GM23338 (cell line): ENCODE measurements around the gene TSC2.
"Not testable (repeated sequence)": the region's sequence is repeated elsewhere in the genome, so short reads cannot be mapped to it uniquely, and the experiment has no call there.

Experiments used
- CREB1 ChIP-seq: fragments of 250-450 bp; sonication (Bioruptor Pico); IDR thresholded peaks from 2 replicates; pipeline ENCODE4 v1.5.0; 2020; ENCODE audit warnings: low read depth, mild to moderate bottlenecking, moderate library complexity
- ETS1 ChIP-seq: IDR thresholded peaks from 2 replicates; pipeline ENCODE4 v1.6.1; 2016; ENCODE audit warnings: antibody characterized with exemption
- EZH2 ChIP-seq: fragments of 200-600 bp; sonication (generic); IDR thresholded peaks from one replicate; pipeline ENCODE4 v1.8.0; 2017; ENCODE audit warnings: antibody characterized with exemption, mild to moderate bottlenecking, low read depth; ENCODE audit not compliant: unreplicated experiment
- EZH2phosphoT487 ChIP-seq: fragments of 200-600 bp; sonication (generic); IDR thresholded peaks from one replicate; pipeline ENCODE4 v1.8.1; 2018; ENCODE audit warnings: antibody characterized with exemption; ENCODE audit not compliant: unreplicated experiment
- JUNB ChIP-seq: IDR thresholded peaks from one replicate; pipeline ENCODE4 v1.6.1; 2016; ENCODE audit warnings: antibody characterized with exemption; ENCODE audit not compliant: unreplicated experiment
- NANOG ChIP-seq: IDR thresholded peaks from 2 replicates; pipeline ENCODE4 v1.6.1; 2016; ENCODE audit warnings: antibody characterized with exemption, borderline replicate concordance
- POLR2AphosphoS5 ChIP-seq: IDR thresholded peaks from 2 replicates; pipeline ENCODE4 v1.6.1; 2016; ENCODE audit warnings: antibody characterized with exemption, low read depth
- REST ChIP-seq: IDR thresholded peaks from one replicate; pipeline ENCODE4 v1.6.1; 2018; ENCODE audit warnings: antibody characterized with exemption; ENCODE audit not compliant: unreplicated experiment
- STAT1 ChIP-seq: IDR thresholded peaks from one replicate; pipeline ENCODE4 v1.6.1; 2016; ENCODE audit warnings: antibody characterized with exemption; ENCODE audit not compliant: unreplicated experiment
- ZNF114 ChIP-seq: fragments of 250-450 bp; sonication (Bioruptor Pico); IDR thresholded peaks from 2 replicates; pipeline ENCODE4 v1.5.0; 2020; ENCODE audit warnings: mild to moderate bottlenecking, moderate library complexity
- ZNF331 ChIP-seq: fragments of 250-450 bp; sonication (Bioruptor Pico); IDR thresholded peaks from 2 replicates; pipeline ENCODE4 v1.5.0; 2020; ENCODE audit warnings: low read depth, mild to moderate bottlenecking, moderate library complexity
- TF ChIP-seq, protein P1 (sequence below), 2 experiments: fragments of 200-600 bp in 1 of 2; sonication (generic) in 1 of 2; conservative IDR thresholded peaks; 2 replicates each; pipeline versions ENCODE4 v1.5.1 to v1.6.1; 2016 to 2017; ENCODE audit warnings: antibody characterized with exemption in 2 of 2, low read depth in 2 of 2, mild to moderate bottlenecking in 2 of 2, moderate library complexity in 1 of 2
- TF ChIP-seq, protein P2 (sequence below): fragments of 250-450 bp; sonication (Bioruptor Pico); IDR thresholded peaks from 2 replicates; pipeline ENCODE4 v1.5.0; 2020; ENCODE audit warnings: mild to moderate bottlenecking, moderate library complexity

DNA sequence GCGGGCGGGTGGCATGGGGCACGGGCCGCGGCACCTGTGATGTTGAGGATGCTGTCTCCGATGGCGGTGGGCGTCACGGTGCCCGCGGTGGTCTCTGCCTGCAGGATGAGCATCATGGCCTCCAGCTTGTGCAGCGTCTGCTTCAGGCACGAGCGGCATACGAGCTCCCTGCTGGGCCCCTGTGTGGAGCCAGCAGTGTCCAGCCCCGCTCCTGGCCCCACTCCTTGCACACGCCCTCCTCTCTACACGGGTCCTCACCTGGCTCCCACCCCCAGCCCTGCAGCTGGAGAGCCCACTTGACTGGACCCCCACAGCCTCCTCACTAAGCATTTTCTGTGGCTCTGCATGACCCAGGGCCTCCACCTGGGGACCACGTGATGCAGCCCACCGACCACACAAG, 56.7 kb downstream of the TSC2 start:
- TF ChIP-seq POLR2AphosphoS5; EZH2; ETS1; JUNB; CREB1 (CRISPR knock-in tag); REST; EZH2phosphoT487; STAT1; ZNF331 (CRISPR knock-in tag); NANOG; ZNF114 (CRISPR knock-in tag): not testable (repeated sequence)
- TF ChIP-seq, protein P1, sequence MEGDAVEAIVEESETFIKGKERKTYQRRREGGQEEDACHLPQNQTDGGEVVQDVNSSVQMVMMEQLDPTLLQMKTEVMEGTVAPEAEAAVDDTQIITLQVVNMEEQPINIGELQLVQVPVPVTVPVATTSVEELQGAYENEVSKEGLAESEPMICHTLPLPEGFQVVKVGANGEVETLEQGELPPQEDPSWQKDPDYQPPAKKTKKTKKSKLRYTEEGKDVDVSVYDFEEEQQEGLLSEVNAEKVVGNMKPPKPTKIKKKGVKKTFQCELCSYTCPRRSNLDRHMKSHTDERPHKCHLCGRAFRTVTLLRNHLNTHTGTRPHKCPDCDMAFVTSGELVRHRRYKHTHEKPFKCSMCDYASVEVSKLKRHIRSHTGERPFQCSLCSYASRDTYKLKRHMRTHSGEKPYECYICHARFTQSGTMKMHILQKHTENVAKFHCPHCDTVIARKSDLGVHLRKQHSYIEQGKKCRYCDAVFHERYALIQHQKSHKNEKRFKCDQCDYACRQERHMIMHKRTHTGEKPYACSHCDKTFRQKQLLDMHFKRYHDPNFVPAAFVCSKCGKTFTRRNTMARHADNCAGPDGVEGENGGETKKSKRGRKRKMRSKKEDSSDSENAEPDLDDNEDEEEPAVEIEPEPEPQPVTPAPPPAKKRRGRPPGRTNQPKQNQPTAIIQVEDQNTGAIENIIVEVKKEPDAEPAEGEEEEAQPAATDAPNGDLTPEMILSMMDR (conservative IDR thresholded peaks at IDR 0.05; ENCODE audit: low read depth in 2 of 2) = not testable (repeated sequence)
- TF ChIP-seq, protein P2, sequence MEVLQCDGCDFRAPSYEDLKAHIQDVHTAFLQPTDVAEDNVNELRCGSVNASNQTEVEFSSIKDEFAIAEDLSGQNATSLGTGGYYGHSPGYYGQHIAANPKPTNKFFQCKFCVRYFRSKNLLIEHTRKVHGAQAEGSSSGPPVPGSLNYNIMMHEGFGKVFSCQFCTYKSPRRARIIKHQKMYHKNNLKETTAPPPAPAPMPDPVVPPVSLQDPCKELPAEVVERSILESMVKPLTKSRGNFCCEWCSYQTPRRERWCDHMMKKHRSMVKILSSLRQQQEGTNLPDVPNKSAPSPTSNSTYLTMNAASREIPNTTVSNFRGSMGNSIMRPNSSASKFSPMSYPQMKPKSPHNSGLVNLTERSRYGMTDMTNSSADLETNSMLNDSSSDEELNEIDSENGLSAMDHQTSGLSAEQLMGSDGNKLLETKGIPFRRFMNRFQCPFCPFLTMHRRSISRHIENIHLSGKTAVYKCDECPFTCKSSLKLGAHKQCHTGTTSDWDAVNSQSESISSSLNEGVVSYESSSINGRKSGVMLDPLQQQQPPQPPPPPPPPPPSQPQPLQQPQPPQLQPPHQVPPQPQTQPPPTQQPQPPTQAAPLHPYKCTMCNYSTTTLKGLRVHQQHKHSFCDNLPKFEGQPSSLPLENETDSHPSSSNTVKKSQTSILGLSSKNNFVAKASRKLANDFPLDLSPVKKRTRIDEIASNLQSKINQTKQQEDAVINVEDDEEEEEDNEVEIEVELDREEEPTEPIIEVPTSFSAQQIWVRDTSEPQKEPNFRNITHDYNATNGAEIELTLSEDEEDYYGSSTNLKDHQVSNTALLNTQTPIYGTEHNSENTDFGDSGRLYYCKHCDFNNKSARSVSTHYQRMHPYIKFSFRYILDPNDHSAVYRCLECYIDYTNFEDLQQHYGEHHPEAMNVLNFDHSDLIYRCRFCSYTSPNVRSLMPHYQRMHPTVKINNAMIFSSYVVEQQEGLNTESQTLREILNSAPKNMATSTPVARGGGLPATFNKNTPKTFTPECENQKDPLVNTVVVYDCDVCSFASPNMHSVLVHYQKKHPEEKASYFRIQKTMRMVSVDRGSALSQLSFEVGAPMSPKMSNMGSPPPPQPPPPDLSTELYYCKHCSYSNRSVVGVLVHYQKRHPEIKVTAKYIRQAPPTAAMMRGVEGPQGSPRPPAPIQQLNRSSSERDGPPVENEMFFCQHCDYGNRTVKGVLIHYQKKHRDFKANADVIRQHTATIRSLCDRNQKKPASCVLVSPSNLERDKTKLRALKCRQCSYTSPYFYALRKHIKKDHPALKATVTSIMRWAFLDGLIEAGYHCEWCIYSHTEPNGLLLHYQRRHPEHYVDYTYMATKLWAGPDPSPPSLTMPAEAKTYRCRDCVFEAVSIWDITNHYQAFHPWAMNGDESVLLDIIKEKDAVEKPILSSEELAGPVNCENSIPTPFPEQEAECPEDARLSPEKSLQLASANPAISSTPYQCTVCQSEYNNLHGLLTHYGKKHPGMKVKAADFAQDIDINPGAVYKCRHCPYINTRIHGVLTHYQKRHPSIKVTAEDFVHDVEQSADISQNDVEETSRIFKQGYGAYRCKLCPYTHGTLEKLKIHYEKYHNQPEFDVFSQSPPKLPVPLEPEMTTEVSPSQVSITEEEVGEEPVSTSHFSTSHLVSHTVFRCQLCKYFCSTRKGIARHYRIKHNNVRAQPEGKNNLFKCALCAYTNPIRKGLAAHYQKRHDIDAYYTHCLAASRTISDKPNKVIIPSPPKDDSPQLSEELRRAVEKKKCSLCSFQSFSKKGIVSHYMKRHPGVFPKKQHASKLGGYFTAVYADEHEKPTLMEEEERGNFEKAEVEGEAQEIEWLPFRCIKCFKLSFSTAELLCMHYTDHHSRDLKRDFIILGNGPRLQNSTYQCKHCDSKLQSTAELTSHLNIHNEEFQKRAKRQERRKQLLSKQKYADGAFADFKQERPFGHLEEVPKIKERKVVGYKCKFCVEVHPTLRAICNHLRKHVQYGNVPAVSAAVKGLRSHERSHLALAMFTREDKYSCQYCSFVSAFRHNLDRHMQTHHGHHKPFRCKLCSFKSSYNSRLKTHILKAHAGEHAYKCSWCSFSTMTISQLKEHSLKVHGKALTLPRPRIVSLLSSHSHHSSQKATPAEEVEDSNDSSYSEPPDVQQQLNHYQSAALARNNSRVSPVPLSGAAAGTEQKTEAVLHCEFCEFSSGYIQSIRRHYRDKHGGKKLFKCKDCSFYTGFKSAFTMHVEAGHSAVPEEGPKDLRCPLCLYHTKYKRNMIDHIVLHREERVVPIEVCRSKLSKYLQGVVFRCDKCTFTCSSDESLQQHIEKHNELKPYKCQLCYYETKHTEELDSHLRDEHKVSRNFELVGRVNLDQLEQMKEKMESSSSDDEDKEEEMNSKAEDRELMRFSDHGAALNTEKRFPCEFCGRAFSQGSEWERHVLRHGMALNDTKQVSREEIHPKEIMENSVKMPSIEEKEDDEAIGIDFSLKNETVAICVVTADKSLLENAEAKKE = not testable (repeated sequence)
